BLaER1 (cell line): Measurements from ENCODE around the gene B3GAT1.

ENCODE experiments used
- H3K27ac ChIP-seq: shearing (Covaris generic); formaldehyde crosslinking; 2 replicates; pipeline ENCODE4 v1.8.1; 2022
- H3K27me3 ChIP-seq: shearing (Covaris generic); formaldehyde crosslinking; 2 replicates; pipeline ENCODE4 v1.8.1; 2022
- H3K36me3 ChIP-seq: shearing (Covaris generic); formaldehyde crosslinking; 2 replicates; pipeline ENCODE4 v1.8.1; 2022
- H3K4me1 ChIP-seq: shearing (Covaris generic); formaldehyde crosslinking; 2 replicates; pipeline ENCODE4 v1.8.1; 2022
- H3K4me2 ChIP-seq: shearing (Covaris generic); formaldehyde crosslinking; 2 replicates; pipeline ENCODE4 v1.8.1; 2022
- H3K4me3 ChIP-seq: shearing (Covaris generic); formaldehyde crosslinking; 2 replicates; pipeline ENCODE4 v1.8.1; 2022
- H3K9ac ChIP-seq: shearing (Covaris generic); formaldehyde crosslinking; 2 replicates; pipeline ENCODE4 v1.8.1; 2022
- H3K9me3 ChIP-seq: shearing (Covaris generic); formaldehyde crosslinking; 2 replicates; pipeline ENCODE4 v1.8.1; 2022
- H4K20me1 ChIP-seq: shearing (Covaris generic); formaldehyde crosslinking; 2 replicates; pipeline ENCODE4 v1.8.1; 2022
- Cebpa-rat ChIP-seq: shearing (Covaris generic); IDR thresholded peaks from 2 replicates; pipeline ENCODE4 v1.8.1; 2022

Gene B3GAT1

GRCh38 chr11:134333312-134333711 is 78.7 kb downstream of the B3GAT1 start:
- H3K27me3 ChIP-seq, result peaks cover 35% of the 10 kb centered on the region
- H3K4me2 ChIP-seq, result no peak overlapping the region
- H4K20me1 ChIP-seq, result peaks cover 11% of the 10 kb centered on the region; the same call in 1 of the 2 replicates
- no peaks in the 10 kb centered on the region for H3K36me3 ChIP-seq
- no peak overlapping the region for H3K4me3 ChIP-seq
- H3K27ac ChIP-seq, result no peak overlapping the region
- no peak overlapping the region for H3K9ac ChIP-seq
- TF ChIP-seq Cebpa-rat, result no peak
- H3K4me1 ChIP-seq, result peaks cover 19% of the 10 kb centered on the region
- H3K9me3 ChIP-seq, result no peaks in the 10 kb centered on the region

DNA sequence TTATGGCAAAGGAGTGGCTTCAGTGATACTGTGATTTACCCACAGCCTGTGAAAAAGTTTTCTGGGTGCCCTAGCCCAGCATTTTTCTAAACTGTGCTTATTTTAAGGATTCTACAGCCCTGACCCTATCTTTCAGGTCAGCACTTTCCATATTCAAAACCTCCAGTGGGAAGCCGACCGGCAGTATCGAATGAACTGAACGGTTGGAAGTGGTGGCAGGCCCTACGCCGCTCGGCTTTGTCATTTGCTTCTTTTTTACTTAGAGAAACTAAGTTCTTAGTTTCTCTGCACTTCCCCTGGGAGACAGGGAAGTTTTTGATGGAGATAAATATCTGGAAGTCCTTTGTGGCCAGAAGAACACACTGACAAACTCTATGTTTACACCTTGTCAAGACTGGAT is 79.3 kb downstream of the B3GAT1 start:
- TF ChIP-seq Cebpa-rat, result no peak
- H3K4me2 ChIP-seq, result peak overlapping the region; percentile 100
- peaks cover 19% of the 10 kb centered on the region for H3K4me1 ChIP-seq
- no peaks in the 10 kb centered on the region for H3K36me3 ChIP-seq
- no peak overlapping the region for H3K27ac ChIP-seq
- peaks cover 11% of the 10 kb centered on the region; the same call in 1 of the 2 replicates for H4K20me1 ChIP-seq
- no peaks in the 10 kb centered on the region for H3K9me3 ChIP-seq
- no peak overlapping the region; the same call in 1 of the 2 replicates for H3K4me3 ChIP-seq
- H3K27me3 ChIP-seq, result peaks cover 35% of the 10 kb centered on the region
- H3K9ac ChIP-seq, result no peak overlapping the region

- H3K27me3 ChIP-seq, result peaks cover 35% of the 10 kb centered on the region
- peak overlapping the region; percentile 100 for H3K4me2 ChIP-seq
- peaks cover 19% of the 10 kb centered on the region for H3K4me1 ChIP-seq
- peak overlapping the region; percentile 73 for H3K4me3 ChIP-seq
- H3K27ac ChIP-seq, result 0 out of 2 replicates have a peak overlapping the region, but pooled peaks have one; percentile 5
- H3K9ac ChIP-seq, result peak overlapping the region; percentile 68
- TF ChIP-seq Cebpa-rat, result no peak
- no peaks in the 10 kb centered on the region for H3K36me3 ChIP-seq
- H4K20me1 ChIP-seq, result peaks cover 11% of the 10 kb centered on the region; the same call in 1 of the 2 replicates
- H3K9me3 ChIP-seq, result no peaks in the 10 kb centered on the region
Observed at GRCh38 chr11:134332189-134332631, 79.8 kb downstream of the B3GAT1 start.

DNA sequence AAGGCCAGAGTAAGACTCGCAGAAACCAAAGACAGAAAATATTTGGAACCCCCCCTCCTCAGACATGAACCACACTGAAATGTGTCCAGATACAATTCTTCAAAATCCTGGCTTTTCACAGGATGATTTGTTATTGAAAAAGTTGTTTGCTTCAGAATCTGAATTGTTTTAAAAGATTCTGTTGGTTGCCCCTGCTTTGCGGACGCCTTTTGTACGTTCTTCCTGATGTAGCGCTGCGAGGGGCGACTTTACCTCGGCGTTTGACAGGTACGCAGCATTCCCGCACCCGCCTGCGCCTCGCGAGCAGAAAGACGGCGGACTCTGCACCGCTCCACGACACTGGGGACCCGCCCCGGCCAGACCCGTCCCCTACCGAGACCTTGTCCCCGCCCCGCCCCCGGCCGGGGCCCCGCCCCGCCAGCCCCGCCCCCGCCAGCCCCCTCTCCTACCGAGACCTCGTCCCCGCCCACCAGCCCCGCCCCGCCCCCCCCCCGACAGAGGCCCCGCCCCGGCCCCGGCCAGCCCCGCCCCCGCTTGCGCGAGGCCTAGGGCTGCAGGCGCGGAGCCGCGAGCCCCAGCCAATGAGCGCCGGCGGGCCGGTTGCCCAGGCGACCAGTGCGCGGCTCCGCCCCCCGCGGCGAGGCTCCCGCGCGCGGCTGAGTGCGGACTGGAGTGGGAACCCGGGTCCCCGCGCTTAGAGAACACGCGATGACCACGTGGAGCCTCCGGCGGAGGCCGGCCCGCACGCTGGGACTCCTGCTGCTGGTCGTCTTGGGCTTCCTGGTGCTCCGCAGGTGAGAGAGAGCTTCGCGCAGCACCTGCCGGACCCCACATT is 80.5 kb downstream of the B3GAT1 start, which contains the start of gene GLB1L2:
Gene GLB1L2 (plus strand): TSS at position 635 of the 835 bp plus-strand sequence. CDS start 74 bp downstream, at position 709.
- no peaks in the 10 kb centered on the region for H3K36me3 ChIP-seq
- no peaks in the 10 kb centered on the region for H3K9me3 ChIP-seq
- peak within 1 kb of the TSS; percentile 100 for H3K4me2 ChIP-seq
- H4K20me1 ChIP-seq, result peaks cover 11% of the 10 kb centered on the region; the same call in 1 of the 2 replicates
- H3K4me1 ChIP-seq, result peaks cover 19% of the 10 kb centered on the region
- peaks cover 35% of the 10 kb centered on the region for H3K27me3 ChIP-seq
- 0 out of 2 replicates have a peak within 1 kb of the TSS, but pooled peaks have one; percentile 5 for H3K27ac ChIP-seq
- no peak for TF ChIP-seq Cebpa-rat
- peak within 1 kb of the TSS; percentile 68 for H3K9ac ChIP-seq
- H3K4me3 ChIP-seq, result peak within 1 kb of the TSS; percentile 73

DNA sequence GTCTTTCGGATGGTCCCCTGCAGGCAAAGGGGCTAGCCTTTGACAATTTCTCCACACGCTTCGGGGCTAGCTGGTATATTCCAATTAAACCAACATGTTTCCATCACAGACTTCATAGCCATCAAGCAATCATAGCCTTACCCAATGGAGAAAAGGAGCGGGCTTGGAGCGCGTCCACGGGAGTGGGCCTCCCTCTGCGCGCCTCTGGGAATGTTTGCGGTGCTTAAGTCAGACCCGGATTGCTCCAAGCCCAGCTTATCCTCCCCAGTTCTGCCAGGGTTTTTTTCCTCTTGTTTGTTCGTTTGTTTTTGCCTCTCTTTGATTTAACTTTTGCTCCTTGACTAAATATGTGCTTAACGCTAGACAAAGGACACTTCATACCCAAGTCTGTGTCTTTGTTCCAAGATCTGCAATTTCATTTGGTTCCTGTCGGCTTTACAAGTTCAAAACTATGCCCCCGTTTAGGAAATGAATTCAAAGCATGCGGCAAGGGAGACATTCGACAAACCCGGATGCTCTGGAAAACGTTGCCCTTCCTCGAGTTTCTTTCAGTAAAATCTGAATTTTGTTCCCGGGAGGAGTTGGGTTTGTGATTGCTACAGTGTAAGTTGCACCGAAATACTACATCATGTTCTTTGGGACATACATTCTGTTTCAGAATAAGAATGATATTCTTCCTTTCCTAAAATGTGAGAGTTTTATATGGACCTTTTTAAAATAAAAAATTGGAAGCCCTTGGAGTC is 81.3 kb downstream of the B3GAT1 start:
- TF ChIP-seq Cebpa-rat, result no peak
- H3K9ac ChIP-seq, result no peak overlapping the region
- H3K9me3 ChIP-seq, result no peaks in the 10 kb centered on the region
- no peaks in the 10 kb centered on the region for H3K36me3 ChIP-seq
- peak overlapping the region; percentile 90 for H3K4me2 ChIP-seq
- H3K4me1 ChIP-seq, result peaks cover 19% of the 10 kb centered on the region
- H3K27ac ChIP-seq, result no peak overlapping the region
- peak overlapping the region; percentile 62 for H3K4me3 ChIP-seq
- peaks cover 11% of the 10 kb centered on the region; the same call in 1 of the 2 replicates for H4K20me1 ChIP-seq
- H3K27me3 ChIP-seq, result peaks cover 35% of the 10 kb centered on the region
